GM19455 (cell line): Measurements from ENCODE around the gene MRPS30.
"Not testable (repeated sequence)": the region's sequence is repeated elsewhere in the genome, so short reads cannot be mapped to it uniquely, and the experiment has no call there.

Experiments
- ATAC-seq: cut with Tn5 transposase; IDR thresholded peaks from one replicate; pipeline ENCODE4 v1.9.1; 2021; ENCODE audit not compliant: unreplicated experiment

Gene MRPS30

DNA sequence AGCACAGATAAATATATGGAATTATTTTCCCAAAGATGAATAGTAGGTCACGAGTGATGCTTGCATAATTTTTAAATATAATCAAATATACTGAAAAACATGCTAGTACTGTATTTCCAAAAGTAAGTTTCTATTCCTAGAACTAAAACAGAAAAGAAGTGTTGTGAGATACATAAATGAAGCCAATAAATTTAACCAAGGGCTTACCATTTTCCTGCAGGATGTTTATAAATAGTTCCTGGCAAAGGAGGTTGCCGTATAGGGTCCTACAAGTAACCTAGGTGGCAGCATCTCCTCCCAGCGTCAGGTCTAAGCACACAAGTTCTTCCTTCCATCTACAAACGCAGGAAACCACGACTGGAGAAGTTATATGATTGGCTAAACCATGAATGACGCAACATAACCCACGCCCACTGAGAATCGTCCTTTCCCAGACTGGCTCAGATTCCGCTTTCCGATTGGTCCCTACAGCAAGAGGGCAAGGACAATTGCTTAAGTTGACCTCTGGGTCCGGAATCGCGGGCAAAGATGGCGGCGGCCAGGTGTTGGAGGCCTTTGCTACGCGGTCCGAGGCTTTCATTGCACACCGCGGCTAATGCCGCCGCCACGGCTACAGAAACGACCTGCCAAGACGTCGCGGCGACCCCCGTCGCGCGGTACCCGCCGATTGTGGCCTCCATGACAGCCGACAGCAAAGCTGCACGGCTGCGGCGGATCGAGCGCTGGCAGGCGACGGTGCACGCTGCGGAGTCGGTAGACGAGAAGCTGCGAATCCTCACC, at the start of gene MRPS30:
Gene MRPS30 (plus strand): TSS at position 513 of the 780 bp plus-strand sequence. CDS start 16 bp downstream, at position 529.
- ATAC-seq, result peak; percentile 98

- ATAC-seq, result no peak
Observed at GRCh38 chr5:44769200-44769876, 39.4 kb upstream of the MRPS30 start.

- no peak for ATAC-seq
Observed at GRCh38 chr5:44769877-44770209, 38.9 kb upstream of the MRPS30 start.

GRCh38 chr5:44770780-44771717, 37.7 kb upstream of the MRPS30 start:
- no peak for ATAC-seq

- ATAC-seq, result not testable (repeated sequence)
Observed at GRCh38 chr5:44772397-44772796, 36.4 kb upstream of the MRPS30 start.

DNA sequence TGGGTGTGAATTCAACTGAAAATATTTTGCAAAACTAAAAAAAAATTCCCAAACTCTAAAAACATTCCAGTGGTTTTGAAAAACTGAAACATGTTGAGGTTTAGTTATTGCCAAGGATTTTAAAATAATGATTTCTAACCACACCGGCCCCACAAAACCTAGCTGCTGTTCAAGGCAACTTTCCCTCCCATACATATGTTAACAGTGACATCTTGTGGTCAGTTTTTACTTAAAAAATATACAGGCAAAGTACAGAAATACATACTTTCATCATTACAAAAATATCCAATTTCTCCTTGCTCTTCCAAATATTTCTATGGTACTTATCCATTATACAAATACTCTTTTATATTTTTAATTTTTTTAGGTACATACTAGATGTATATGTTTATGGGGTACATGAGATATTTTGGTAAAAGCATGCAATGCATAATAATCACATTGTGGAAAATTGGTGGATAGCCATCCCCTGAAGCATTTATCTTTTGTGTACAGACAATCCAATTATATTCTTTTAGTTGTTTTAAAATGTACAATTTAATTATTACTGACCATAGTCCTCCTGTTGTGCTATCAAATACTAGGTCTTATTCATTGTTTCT, 34.4 kb upstream of the MRPS30 start:
- peak; percentile 79 for ATAC-seq

DNA sequence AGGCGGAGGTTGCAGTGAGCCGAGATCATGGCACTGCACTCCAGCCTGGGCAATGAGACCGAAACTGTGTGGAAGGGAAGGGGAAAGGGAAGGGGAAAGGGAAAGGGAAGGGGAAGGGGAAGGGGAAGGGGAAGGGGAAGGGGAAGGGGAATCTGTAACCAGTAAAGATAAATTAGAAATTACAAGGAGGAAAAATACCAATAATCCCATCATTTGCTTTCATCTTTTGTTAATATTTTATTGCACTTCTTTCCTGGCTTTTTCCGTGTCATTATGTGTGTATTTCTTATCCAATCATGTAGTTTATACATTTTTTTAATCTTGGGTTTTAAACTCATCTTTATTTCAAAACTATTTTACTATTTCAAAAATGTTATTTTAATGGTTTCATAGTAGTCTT, 29.6 kb upstream of the MRPS30 start:
- no peak for ATAC-seq

GRCh38 chr5:44783634-44784315, 25.0 kb upstream of the MRPS30 start:
- ATAC-seq, result no peak

GRCh38 chr5:44787731-44788130, 21.0 kb upstream of the MRPS30 start:
- no peak for ATAC-seq

DNA sequence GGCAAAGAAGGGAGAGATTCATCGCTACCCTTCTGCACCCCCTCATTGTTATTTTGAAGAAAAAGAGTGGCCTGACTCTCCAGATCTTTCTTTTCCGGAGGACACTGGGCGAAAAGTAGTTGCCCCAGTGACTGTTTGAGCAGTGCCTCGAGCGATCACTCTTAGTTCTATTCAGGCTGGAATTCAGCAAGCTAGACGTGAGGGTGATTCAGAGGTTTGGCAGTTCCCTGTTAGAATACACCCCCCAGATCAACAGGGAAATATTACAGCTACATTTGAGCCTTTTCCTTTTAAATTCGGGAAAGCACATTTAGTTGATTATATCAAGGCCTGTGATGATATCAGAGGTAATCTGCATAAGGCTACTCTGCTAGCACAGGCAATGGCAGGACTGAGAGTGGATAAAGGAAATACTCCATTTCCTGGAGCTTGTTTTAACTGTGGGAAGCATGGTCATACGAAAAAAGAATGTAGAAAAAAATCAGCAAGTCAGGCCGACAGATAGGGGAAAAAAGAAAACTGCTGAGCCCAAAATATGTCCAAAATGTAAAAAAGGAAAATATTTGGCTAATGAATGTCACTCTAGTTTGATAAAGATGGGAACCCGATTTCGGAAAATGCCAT, 19.3 kb upstream of the MRPS30 start:
- ATAC-seq, result not testable (repeated sequence)

GRCh38 chr5:44792031-44792673, 16.6 kb upstream of the MRPS30 start:
- ATAC-seq, result not testable (repeated sequence)

- no peak for ATAC-seq
Observed at GRCh38 chr5:44794371-44794770, 14.4 kb upstream of the MRPS30 start.

DNA sequence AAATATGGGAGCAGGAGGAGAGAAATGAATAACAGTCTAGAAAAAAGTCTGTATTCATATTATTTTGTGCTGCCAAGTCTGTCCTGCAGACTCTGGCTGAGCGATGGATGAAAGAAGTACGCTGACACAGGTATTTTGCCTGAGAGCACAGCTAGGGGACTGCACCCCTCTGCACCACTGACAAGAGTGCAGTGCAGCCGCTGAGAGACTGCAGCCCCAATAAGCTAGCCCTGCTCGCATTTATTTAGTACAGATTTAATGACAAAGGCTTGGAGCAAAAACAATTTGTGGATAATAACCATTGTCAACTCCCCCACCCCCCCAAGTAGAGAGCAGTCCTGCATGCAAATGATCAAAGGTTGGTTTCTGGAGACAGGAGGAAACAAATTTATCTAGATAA, 13.3 kb upstream of the MRPS30 start:
- no peak for ATAC-seq

- ATAC-seq, result no peak
Observed at GRCh38 chr5:44797841-44798240, 10.9 kb upstream of the MRPS30 start.

DNA sequence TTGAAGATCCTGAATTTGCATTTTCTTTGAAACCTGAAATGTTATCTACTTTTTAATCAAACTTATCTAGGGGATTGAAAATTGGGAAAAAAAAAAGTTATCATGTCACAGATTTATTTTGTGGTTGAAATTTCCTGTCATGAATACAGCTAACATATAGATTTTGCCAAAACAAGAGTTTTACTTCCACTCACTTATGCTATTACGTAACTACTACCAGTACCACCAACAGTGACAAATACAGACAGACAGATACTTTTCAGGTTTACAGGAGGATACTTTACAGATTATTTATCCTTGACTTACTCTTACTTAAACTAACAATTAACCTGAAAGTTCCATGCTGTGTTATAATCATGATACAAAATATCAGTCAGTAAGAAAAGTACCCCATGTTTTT, 6.8 kb upstream of the MRPS30 start:
- no peak for ATAC-seq

DNA sequence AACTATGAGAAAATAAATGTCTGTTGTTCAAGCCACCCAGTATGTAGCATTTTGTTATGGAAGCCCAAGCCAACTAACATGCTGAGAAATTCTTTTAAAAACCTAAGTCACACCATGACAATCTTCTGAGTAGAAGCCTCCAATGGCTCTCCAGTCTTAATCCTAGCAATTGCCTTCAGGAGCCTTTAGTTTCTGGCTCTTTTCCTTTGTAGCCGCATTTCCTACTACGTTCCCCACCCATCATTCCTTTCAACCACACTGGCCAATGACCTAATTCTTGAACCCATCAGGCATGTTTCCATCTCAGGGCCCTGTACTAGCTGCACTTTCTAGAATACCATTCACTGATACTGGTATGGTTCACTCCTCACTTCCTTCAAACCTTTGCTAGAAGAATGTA, 2.1 kb upstream of the MRPS30 start:
- no peak for ATAC-seq

- no peak for ATAC-seq
Observed at GRCh38 chr5:44807269-44807668, 1.5 kb upstream of the MRPS30 start.

- ATAC-seq, result peak; percentile 40
Observed at GRCh38 chr5:44809215-44809955, 638 bp downstream of the MRPS30 start.

GRCh38 chr5:44809956-44810420, 1.2 kb downstream of the MRPS30 start:
- ATAC-seq, result no peak
